GM21381 (cell line): ENCODE results near the gene SERPINF2.
"Not testable (repeated sequence)": the region's sequence is repeated elsewhere in the genome, so short reads cannot be mapped to it uniquely, and the experiment has no call there.

Source experiments
- ATAC-seq: cut with Tn5 transposase; IDR thresholded peaks from one replicate; pipeline ENCODE4 v1.9.1; 2021; ENCODE audit warnings: mild to moderate bottlenecking, moderate library complexity; ENCODE audit not compliant: unreplicated experiment

Gene SERPINF2

GRCh38 chr17:1716076-1716911 is 26.4 kb upstream of the SERPINF2 start:
- peak; percentile 72 for ATAC-seq

DNA sequence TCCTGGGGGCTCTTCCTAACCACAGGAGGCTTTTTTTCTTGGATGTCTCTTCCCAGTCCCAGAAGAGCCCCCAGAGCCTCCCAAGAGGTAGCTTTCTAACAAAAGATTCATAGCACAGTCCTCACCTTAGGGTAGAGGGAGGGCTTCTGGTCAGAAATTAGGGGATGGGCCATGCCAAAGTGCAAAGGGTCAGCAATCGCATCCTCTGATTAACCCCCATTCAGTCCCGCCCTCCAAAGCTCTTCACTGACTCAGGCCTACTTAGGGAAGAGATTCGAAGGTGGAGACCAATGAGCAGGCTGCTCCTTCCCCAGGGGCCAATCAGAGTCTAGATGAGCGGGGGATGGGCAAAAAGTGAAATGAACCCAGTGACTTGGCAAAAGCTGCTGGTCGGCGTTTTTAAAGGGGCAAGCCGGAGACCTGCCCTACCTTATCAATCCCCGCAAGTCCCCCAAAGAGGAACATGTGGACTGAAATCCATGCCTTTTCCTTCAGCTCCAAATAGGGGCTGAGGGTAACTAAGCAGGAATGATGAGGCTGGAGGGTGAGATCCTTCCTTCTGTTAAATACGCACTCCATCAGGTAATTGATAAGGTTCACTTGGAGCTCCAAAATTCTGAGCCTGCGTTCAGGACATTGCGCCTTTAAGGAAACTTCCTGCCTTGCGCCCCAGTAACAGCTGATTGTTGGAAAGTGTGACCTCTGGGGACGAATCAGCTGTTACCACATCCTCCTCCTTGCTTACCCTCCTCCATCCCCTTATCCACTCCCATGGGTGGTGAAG is 25.6 kb upstream of the SERPINF2 start:
- peak; percentile 35 for ATAC-seq

DNA sequence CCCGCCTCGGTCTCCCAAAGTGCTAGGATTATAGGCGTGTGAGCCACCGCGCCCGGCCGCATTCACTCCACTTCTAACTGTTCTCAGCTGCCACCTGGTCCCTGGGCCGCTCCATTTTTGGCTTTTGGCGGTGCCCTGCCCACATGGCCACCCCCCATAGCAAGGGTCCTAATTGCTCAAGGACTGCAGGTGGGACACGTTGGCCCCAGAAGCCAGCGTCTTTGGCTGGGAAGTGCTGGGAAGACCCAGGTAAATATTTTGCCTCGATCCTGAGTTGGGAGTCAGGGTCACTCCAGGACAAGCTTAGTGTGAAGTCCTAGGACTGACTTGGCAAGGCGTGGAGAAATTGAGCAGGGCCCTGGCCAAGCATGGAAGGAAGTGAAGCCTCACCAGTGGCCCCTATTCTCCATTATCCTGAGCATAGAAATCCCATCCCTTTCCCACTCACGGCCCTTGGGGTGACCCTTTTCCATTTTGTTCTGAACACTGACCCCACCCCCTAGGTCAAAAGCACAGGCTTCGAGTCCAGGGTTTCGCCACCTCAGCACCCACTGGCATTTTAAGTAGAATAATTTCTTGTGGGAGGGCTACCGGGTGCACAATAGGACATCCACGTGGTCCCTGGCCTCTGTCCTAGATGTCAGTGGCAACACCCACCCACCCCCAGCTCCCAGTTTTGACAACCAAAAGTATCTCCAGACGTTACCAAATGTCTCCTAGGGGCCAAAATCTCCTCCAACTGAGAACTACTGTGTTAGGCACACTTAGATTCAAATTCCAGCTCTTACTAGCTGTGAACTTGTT is 24.1 kb upstream of the SERPINF2 start:
- no peak for ATAC-seq

GRCh38 chr17:1720856-1721386 is 21.8 kb upstream of the SERPINF2 start:
- no peak for ATAC-seq

DNA sequence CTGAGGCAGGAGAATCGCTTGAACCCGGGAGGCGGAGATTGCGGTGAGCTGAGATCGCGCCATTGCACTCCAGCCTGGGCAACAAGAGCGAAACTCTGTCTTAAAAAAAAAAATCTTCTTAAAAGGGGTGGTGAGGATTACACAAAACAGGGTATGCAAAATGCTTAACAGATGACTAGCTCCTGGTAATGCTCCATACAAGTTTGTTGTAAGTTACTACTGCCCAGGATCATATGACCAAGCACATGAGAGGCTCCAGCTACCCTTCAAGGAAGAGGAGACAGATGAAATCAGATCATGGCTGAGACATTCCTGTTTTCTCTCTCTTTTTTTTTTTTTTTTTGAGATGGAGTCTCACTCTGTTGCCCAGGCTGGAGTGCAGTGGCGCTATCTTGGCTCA is 20.6 kb upstream of the SERPINF2 start:
- not testable (repeated sequence) for ATAC-seq

- ATAC-seq: peak; percentile 47
These were observed 18.3 kb upstream of the SERPINF2 start, which contains the start of gene WDR81 for GRCh38 chr17:1724351-1724868. TSS of gene WDR81 (plus strand) at chr17:1724704. CDS start at chr17:1724960, 256 bp downstream.

DNA sequence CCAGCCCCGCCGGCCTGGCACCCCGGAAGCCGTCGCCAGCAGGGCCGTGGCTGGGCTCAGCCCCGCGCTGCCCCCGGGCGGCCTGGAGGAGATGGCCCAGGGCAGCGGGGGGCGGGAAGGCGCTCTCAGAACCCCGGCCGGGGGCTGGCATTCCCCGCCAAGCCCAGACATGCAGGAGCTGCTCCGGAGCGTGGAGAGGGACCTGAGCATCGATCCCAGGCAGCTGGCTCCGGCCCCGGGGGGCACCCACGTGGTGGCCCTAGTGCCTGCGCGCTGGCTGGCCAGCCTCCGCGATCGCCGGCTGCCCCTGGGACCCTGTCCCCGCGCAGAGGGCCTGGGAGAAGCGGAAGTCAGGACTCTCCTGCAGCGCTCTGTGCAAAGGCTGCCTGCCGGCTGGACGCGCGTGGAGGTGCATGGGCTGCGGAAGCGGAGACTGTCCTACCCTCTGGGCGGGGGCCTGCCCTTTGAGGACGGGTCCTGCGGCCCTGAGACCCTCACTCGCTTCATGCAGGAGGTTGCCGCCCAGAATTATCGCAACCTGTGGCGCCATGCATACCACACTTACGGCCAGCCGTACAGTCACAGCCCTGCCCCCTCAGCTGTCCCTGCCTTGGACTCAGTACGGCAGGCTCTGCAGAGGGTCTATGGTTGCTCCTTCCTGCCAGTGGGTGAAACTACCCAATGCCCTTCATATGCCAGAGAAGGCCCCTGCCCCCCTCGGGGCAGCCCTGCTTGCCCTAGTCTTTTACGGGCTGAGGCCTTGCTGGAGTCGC is 17.6 kb upstream of the SERPINF2 start:
- peak; percentile 35 for ATAC-seq

- no peak for ATAC-seq
These were observed 16.8 kb upstream of the SERPINF2 start for GRCh38 chr17:1725642-1726511.

- no peak for ATAC-seq
These were observed 15.9 kb upstream of the SERPINF2 start for GRCh38 chr17:1726626-1727257.

DNA sequence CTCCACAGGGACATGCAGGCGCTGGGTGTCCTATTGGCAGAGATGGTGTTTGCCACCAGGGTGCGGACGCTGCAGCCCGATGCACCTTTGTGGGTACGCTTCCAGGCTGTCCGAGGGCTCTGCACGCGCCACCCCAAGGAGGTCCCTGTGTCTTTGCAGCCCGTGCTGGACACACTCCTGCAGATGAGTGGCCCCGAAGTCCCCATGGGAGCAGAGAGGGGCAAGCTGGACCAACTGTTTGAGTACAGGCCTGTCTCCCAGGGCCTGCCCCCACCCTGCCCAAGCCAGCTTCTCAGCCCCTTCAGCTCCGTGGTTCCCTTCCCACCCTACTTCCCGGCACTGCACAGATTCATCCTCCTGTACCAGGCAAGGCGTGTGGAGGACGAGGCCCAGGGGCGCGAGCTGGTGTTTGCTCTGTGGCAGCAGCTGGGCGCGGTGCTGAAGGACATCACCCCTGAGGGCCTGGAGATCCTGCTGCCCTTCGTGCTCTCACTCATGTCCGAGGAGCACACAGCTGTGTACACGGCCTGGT is 15.3 kb upstream of the SERPINF2 start:
- no peak for ATAC-seq

DNA sequence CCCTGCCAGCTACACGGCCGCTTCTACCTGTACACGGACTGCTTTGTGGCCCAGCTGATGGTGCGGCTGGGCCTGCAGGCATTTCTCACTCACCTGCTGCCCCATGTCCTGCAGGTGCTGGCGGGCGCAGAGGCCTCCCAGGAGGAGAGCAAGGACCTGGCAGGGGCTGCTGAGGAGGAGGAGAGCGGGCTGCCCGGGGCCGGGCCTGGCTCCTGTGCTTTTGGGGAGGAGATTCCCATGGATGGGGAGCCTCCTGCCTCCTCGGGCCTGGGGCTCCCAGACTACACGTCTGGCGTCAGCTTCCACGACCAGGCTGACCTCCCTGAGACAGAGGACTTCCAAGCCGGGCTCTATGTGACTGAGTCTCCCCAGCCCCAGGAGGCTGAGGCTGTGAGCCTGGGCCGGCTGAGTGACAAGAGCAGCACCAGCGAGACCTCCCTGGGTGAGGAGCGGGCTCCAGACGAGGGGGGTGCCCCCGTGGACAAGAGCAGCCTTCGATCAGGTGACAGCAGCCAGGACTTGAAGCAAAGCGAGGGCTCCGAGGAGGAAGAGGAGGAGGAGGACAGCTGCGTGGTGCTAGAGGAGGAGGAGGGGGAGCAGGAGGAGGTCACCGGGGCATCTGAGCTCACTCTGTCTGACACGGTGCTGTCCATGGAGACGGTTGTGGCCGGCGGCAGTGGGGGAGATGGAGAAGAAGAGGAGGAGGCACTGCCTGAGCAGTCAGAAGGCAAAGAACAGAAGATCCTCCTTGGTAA is 14.6 kb upstream of the SERPINF2 start:
- no peak for ATAC-seq

- no peak for ATAC-seq
These were observed 12.7 kb upstream of the SERPINF2 start for GRCh38 chr17:1729966-1730325.

- no peak for ATAC-seq
These were observed 12.1 kb upstream of the SERPINF2 start for GRCh38 chr17:1730326-1731193.

- ATAC-seq: no peak
These were observed 11.5 kb upstream of the SERPINF2 start for GRCh38 chr17:1731194-1731506.

GRCh38 chr17:1732241-1732832 is 10.3 kb upstream of the SERPINF2 start:
- ATAC-seq: no peak

- no peak for ATAC-seq
These were observed 9.8 kb upstream of the SERPINF2 start for GRCh38 chr17:1732833-1733321.
